ENCODE data around the gene GOSR1.
"Not testable (repeated sequence)": the region's sequence is repeated elsewhere in the genome, so short reads cannot be mapped to it uniquely, and the experiment has no call there.

DNA sequence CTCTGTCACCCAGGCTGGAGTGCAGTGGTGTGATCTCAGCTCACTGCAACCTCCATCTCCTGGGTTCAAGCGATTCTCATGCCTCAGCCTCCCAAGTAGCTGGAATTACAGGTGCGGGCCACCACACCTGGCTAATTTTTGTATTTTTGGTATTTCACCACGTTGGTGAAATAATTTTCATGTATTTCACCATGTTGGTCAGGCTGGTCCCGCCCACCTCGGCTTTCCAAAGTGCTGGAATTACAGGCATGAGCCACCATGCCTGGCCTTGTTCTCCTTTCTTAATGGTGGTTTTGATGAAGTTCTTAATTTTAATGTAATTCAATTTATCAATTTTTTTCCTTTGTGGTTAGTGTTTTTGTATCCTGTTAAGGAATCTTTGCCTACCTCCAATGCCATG is 51.5 kb downstream of the GOSR1 start:
- TF ChIP-seq, protein P1, sequence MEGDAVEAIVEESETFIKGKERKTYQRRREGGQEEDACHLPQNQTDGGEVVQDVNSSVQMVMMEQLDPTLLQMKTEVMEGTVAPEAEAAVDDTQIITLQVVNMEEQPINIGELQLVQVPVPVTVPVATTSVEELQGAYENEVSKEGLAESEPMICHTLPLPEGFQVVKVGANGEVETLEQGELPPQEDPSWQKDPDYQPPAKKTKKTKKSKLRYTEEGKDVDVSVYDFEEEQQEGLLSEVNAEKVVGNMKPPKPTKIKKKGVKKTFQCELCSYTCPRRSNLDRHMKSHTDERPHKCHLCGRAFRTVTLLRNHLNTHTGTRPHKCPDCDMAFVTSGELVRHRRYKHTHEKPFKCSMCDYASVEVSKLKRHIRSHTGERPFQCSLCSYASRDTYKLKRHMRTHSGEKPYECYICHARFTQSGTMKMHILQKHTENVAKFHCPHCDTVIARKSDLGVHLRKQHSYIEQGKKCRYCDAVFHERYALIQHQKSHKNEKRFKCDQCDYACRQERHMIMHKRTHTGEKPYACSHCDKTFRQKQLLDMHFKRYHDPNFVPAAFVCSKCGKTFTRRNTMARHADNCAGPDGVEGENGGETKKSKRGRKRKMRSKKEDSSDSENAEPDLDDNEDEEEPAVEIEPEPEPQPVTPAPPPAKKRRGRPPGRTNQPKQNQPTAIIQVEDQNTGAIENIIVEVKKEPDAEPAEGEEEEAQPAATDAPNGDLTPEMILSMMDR (conservative IDR thresholded peaks at IDR 0.05 in 1 of 2, IDR thresholded peaks at IDR 0.05 in 1 of 2; ENCODE audit: low read depth in 1 of 2, low read length in 2 of 2), result not testable (repeated sequence)
- not testable (repeated sequence) for TF ChIP-seq EZH2 (IDR thresholded peaks at IDR 0.05; ENCODE audit: low read length, missing control alignments)

Data from fibroblast of lung (primary cell).